Gastroesophageal sphincter (tissue), 3 donors: Measurements from ENCODE around the gene FGF1.

Experiments
- CTCF ChIP-seq, 4 experiments: fragments of 200-600 bp in 2 of 4; fragments of 450-650 bp in 2 of 4; sonication (generic) in 1 of 4; IDR thresholded peaks; one replicate each; pipeline ENCODE4 v1.5.1; 2017 to 2019; ENCODE audit warnings: antibody characterized with exemption in 4 of 4, mild to moderate bottlenecking in 2 of 4, moderate library complexity in 2 of 4
- POLR2A ChIP-seq, 2 donors: fragments of 450-650 bp; IDR thresholded peaks; one replicate each; pipeline ENCODE4 v1.6.1; 2017; ENCODE audit warnings: antibody characterized with exemption in 2 of 2, mild to moderate bottlenecking in 2 of 2, moderate library complexity in 1 of 2
- POLR2AphosphoS5 ChIP-seq: sonication (generic); formaldehyde crosslinking; IDR thresholded peaks from one replicate; pipeline ENCODE4 v1.6.1; 2017; ENCODE audit warnings: antibody characterized with exemption

GRCh38 chr5:142639455-142639854 lies 46.4 kb downstream of the FGF1 start:
- TF ChIP-seq CTCF (IDR thresholded peaks at IDR 0.05), result no peak
- no peak for TF ChIP-seq POLR2AphosphoS5
- no peak for TF ChIP-seq POLR2A (IDR thresholded peaks at IDR 0.05)
